HG02759 (cell line): ENCODE data around the gene TPD52L2.
"Not testable (repeated sequence)": the region's sequence is repeated elsewhere in the genome, so short reads cannot be mapped to it uniquely, and the experiment has no call there.

Source experiments
- ATAC-seq: cut with Tn5 transposase; IDR thresholded peaks from one replicate; pipeline ENCODE4 v1.9.1; 2021; ENCODE audit warnings: mild to moderate bottlenecking, moderate library complexity; ENCODE audit not compliant: unreplicated experiment

The TPD52L2 gene

DNA sequence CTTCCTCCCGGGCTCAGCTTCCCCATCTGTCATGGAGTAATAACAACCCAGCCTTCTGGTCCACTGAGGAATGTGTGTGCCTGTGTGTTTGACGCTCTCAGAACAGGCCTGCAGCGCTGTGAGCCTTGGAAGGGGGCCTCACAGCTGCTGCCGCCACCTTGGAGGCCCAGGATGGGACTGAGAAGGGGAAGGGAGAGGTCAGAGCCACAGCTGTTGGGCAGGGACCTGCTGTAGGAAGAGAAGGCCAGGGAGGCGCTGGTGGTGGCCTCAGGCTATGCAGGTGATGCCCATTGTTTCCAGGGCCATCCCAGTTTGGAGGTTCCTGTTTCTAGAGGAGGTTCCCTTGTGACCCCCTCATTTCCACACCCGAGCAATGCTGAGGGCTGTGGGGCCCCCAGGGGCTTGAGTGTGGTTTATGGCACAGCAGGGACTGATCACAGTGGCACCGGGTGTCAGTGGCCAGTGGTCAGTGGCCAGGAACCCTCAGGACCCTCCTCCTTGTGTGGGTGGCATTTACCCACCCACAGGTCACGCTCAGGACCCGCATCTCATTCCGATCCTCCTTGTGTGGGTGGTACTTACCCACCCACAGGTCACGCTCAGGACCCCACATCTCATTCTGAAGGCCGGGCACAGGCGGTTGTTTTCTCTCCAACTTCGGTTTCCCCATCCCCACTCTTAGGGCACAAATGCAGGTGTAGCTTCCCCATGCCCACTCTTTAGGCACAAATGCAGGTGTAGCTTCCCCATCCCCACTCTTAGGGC lies 14.0 kb downstream of the TPD52L2 start:
- ATAC-seq = no peak

DNA sequence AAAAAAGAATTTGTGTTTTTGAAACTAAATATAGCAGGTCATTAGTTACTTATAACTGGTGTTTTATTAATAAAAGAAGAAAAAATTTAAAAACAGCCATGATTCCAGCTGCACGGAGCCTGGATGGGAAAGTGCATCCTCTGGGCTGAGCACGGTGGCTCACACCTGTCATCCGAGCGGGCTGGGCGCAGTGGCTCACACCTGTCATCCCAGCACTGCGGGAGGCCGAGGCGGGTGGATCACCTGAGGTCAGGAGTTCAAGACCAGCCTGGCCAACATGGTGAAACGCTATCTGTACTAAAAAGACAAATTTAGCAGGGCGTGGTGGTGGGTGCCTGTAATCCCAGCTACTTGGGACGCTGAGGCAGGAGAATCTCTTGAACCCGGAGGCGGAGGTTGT lies 15.8 kb downstream of the TPD52L2 start:
- ATAC-seq = not testable (repeated sequence)

DNA sequence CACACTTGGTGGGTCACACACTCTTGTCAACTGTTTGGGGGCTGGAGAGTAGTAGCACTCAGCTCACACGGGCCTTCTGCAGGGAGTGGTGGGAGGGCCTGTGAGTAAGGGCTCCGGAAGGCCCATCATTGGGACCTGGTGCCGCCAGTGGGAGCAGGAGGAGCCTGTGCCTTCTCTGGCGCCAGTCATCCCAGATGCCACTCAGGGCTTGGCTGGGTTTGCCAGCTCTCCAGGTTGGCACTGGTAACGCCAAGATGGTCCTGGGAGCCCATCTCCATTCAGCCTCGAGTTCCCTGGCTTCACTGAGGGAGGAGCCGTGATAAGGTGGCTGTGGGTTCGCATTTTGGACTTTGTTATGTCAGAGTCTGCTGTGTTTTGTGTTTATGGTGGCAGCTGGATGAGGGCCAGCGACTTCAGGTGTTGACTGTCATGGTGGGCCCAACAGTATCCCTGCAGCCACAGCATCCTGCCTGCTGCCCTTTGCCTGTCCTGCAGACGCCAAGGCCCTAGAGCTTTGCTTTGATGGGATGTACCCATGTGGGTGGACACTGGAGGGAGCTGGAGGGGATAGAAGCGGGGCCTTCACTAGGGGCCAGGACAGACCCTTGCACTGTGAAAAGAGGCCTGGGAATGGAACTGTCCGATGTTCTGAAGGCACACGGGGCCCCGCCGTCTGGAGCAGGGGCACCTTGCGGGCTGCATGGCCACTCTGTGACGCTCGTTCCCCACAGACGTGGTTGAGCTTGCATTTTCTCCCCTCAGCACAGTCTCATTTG lies 16.6 kb downstream of the TPD52L2 start:
- ATAC-seq = no peak

DNA sequence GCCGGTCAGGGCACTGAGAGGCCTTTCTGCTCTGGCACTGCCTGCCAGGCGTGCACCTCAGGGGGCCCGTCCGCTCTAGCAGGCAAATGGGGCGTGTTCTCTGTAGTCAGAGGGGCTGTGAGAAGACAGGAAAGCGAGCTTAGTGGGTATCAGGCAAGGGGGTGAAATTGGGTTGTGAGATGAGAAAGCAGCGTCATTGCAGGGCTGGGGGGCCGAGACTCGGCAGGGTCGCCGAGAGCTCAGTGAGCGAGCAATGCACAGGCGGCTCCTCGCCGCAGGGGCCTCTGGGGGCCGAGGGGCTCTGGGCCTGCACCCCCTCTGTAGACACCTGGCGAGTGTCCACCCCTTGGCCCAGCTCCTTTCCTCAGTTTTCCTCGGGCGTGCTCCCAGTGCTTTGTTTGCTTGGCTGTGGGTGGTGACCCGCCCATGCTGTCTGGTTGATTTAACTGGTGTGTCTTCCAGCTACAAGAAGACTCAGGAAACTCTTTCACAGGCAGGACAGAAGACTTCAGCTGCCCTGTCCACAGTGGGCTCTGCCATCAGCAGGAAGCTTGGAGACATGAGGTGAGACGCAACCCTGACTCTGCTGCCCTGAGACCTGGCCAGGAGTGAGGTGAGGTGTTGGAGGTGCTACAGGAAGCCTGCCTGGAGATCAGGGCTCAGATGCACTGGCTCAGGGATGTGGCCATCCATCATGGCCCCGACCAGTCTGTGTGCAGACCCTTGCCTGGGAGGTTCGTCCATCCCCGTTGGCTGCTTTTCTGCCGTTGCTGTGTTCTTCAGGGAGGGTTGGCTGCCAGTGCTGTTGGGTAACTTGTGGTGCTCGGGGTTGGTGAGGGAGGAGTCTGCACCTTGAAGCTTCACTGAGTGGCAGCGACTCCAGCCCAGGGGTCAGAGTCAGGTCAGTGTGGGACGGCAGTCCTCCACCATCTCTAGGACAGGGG lies 17.5 kb downstream of the TPD52L2 start:
- ATAC-seq = no peak

DNA sequence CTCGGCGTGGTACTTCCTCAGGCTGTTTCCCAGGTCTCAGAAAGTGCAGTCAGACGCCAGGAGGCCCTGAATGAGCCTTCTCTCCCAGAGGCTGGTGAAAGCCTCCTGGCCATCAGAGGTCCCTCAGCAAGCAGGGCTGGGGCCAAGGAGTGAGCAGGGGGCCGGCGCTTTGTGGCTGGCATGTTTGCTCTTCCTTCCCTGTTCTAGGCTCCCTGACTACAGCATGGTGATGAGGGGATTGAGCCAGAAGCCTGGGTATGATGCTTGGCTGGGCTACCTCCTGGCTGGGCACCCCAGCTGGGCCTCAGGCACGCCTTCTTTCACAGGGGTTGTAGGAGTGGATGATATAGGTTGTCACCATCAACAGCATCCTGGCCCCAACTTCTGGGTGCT lies 18.1 kb downstream of the TPD52L2 start:
- no peak for ATAC-seq

- no peak for ATAC-seq
These were observed 19.6 kb downstream of the TPD52L2 start for GRCh38 chr20:63884506-63885263.

DNA sequence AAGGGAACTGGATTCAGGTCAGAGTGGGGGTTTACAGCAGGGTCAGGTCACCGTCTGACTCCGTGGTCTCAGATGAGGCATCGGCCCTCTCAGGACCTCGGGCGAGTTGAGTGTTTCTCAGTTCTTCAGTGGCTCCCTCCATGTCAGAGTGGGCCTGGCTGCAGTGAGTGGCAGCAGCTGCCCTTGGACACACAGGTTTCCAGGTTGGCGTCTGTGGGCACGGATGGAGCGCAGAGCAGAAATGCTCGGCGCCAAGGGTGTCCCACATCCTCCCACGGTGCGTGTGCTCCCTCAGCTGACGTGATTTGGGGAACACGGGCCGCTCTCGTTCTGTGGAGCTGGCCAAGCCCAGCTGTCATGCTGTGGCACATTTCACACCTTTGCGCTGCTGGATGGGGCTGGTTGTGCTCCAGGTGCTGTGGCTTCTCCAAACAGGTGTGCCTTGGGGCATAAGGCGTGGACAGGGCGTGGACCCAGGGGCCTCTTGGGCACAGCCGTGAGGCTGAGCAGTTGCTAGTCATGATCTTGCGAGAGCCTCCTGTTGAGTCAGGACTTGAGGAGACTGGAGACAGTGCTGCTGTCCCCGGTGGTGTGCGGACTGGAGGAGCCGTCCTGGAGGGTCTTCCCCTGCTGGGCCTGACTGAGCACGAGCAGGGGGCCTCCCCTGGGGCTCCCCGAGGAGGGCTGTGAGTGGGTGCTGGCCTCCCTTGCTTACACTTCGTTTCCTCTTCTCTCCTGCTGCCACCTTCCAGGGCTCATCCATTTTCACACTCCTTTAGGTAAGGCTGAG lies 20.4 kb downstream of the TPD52L2 start:
- no peak for ATAC-seq

DNA sequence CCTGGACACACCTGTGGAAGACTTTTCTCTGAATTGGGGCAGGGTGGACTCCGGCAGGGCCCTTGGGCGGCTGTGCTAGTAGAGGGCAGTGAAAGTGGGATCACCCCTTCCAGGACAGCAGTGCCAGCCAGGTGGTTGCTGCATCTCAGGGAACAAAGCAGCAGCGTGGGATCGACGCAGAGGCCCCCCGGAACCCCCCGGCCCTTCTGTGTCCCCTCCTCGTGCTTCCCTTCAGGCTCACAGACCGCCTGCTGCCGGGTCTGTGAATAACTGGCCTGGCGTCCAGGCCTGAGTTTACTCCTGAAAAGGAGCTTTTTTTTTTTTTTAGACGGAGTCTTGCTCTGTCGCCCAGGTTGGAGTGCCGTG lies 21.0 kb downstream of the TPD52L2 start:
- no peak for ATAC-seq

DNA sequence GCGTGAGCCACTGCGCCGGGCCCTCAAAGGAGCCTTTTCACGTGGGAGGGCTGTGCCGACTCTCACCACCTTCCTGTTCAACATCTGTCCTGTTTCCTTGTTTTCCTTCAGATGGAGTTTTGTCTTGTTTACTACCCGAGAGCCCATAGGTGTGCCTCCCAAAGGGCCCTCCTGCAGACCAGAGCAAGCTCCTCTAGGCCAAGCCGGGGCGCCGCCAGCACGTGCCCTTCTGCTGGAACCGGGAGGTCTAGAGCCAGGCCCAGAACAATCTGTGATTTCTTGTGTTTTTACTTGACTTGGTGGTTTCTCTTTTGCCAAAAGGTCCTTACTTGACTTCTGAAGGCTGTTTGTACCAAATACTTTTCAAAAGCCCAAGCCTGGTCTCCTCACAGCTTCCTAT lies 21.9 kb downstream of the TPD52L2 start:
- no peak for ATAC-seq

DNA sequence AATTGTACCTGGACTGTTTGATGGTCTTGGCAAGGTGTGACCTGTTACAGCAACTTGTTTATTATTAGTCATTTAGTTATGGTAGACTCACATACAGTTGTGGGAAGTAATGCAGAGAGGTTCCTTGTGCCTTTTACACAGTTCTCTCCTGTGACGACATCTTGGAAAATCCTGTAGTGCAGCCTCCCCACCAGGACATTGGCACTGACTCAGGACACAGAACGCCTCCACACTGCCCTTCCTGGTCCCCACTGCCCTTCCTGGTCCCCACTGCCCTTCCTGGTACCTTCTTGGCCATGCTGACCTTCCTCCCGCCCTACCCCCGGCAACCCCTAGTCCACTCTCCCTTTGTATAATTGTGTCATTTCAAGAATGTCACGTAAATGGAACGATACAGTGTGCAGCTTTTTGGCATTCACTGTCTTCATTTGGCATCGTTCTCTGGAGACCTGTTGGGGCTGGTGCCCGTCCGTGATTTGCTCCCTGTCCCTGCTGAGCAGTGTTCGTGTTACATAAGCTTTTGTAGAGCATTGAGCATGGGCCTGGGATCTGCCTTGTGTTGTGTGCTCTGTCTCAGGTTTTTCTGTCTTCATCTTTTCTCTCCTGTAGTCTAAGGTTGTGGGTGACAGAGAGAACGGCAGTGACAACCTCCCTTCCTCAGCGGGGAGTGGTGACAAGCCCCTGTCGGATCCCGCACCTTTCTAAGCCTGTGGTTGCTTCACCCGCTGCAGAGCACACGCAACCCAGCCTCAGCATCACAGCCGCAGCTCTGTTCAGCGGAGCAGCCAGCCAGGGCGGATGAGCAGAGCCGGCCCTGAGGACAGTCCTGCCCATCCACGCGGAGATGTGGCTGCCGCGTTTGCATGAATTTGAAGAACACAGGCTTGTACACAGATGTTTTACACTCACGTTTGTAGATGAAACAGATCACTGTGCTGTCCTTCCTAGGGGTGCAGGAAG lies 24.5 kb downstream of the TPD52L2 start:
- no peak for ATAC-seq

GRCh38 chr20:63890201-63890576 lies 25.1 kb downstream of the TPD52L2 start:
- ATAC-seq = no peak

GRCh38 chr20:63890616-63891015 lies 25.5 kb downstream of the TPD52L2 start:
- no peak for ATAC-seq

- no peak for ATAC-seq
These were observed 26.3 kb downstream of the TPD52L2 start for GRCh38 chr20:63891061-63892002.

- no peak for ATAC-seq
These were observed 27.3 kb downstream of the TPD52L2 start for GRCh38 chr20:63892402-63892801.

DNA sequence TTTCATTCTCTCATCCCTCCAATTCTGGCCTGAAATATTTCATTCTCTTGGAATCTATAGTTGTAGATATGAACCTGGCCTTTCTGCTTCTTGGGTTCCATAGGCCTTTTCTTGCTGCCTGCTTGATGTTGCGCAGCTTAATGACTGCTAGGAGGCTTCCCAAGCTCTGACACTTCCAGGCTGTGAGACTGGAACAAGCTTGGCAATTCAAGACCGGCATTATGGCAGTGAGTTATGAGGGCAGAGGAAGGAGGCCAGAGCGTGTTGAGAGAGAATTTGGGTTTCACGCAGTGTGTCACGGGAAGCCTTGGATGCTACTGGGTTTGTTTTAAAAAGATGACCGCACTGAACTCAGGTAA lies 28.9 kb downstream of the TPD52L2 start:
- ATAC-seq = no peak

DNA sequence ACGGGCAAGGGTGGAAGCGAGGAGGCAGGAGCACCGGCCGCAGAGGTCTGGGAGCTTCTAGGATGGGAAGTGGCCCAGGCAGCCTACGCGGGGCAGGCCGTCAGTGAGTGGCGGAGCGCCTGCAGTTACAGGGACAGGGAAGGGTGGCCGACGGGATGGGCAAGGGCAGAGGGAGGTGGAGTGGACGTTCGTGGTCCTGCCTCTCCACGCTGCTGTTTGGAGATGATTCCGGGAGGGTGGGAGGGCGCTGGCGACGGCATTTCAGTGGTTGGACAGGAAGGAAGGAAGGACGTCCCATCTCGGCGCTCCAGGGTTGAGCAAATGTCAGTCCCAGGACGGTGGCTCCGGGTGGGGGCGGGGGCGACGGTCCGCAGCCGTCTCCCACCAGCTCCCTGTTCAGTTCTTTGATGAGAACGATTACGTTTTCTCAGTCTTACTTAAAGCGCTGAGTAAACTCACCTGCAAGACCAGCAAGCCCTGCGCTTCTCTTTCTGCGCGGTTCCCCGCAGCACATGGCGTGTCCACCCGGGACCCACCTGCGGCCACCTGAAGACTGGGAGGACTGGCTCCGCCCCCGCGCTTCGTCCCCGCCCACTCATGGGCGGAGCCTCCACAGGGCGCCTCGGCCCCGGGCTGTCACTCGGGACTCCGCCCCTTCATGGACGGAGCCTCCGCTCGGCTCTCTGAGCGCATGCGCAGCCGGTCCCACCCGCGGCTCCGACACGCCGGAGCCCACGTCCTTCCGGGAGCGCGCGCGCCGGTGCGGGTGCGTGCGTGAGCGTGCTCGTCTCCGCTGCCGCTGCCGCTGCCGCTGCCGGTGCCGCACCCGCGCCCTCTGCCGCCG lies 29.5 kb downstream of the TPD52L2 start, which contains the start of gene DNAJC5:
TSS of gene DNAJC5 (plus strand) at position 769 of the 844 bp plus-strand sequence. CDS start 33,220 bp downstream, outside the sequence.
- peak; percentile 86 for ATAC-seq
